ENCODE data around the gene ABAT. TPM values are rescaled to one million over a fixed set of nuclear protein-coding genes. Genes with fewer than 3 reads are reported as not detected.
"Not testable (repeated sequence)": the region's sequence is repeated elsewhere in the genome, so short reads cannot be mapped to it uniquely, and the experiment has no call there.

The ABAT gene
- total and polyA plus RNA-seq, 2 of the 8 experiments (the other 6 are each of a cell fraction or from before 2014, with no cell fraction given): 6.4 to 8.4 TPM

DNA sequence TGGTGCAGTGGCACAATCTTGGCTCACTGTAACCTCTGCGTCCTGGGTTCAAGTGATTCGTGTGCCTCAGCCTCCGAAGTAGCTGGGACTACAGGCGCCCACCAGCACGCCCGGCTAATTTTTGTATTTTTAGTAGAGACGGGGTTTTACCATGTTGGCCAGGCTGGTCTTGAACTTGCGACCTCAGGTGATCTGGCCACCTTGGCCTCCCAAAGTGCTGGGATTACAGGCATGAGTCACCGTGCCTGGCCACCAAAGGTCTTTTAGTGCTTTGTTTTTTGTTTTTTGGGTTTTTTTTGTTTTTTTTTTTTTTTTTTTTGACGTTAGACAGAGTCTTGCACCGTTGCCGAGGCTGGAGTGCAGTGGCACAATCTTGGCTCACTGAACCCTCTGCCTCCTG, 129.3 kb downstream of the ABAT start:
- ChIA-PET CTCF (ENCODE audit: partially characterized antibody) (interaction anchor here (1.0 to 1.1 kb wide), 2 partner anchors 17 to 143 kb away, joined by 3 read pairs; no protein-coding TSS in a partner anchor), POLR2A (ENCODE audit: partially characterized antibody) (interaction anchor here (0.7 to 2.1 kb wide), 4 partner anchors 8 to 67 kb away, joined by 3 to 7 read pairs (median 6); no protein-coding TSS in a partner anchor)
- not testable (repeated sequence) for H3K9ac ChIP-seq (replicated peaks in 1 of 4; ENCODE audit: extremely low read depth in 1 of 4, low read depth in 3 of 4, low read length in 3 of 4); H3K14ac ChIP-seq (ENCODE audit: insufficient read length); H2BK12ac ChIP-seq (ENCODE audit: low read depth, low read length); H3K79me1 ChIP-seq (ENCODE audit: low read depth, low read length); H3K27me3 ChIP-seq (replicated peaks in 1 of 4; ENCODE audit: control insufficient read depth in 3 of 4, extremely low read depth in 1 of 4, insufficient read depth in 3 of 4, low read length in 3 of 4); H2BK20ac ChIP-seq (ENCODE audit: low read length); DNase-seq (ENCODE audit: low read depth in 1 of 2, low spot score in 2 of 2); H3K23me2 ChIP-seq (ENCODE audit: low read depth, low read length); FAIRE-seq; H3K27ac ChIP-seq (ENCODE audit: low read depth, low read length); H2AFZ ChIP-seq (ENCODE audit: low read length); H2AK5ac ChIP-seq (ENCODE audit: low read depth, low read length); H3K4me3 ChIP-seq (ENCODE audit: extremely low read depth in 1 of 4, insufficient read depth in 2 of 4, low read depth in 3 of 4, low read length in 4 of 4); H2BK120ac ChIP-seq (replicated peaks; ENCODE audit: low read depth, low read length); H3K18ac ChIP-seq (ENCODE audit: extremely low read depth, low read length); H3K23ac ChIP-seq (ENCODE audit: insufficient read length); H4K8ac ChIP-seq (ENCODE audit: extremely low read depth, insufficient read depth, low read length); H3K56ac ChIP-seq (replicated peaks; ENCODE audit: insufficient read length, low read depth, low read length); H4K20me1 ChIP-seq (replicated peaks in 1 of 2; ENCODE audit: control insufficient read depth in 1 of 2, insufficient read depth in 2 of 2, low read length in 2 of 2); H2BK5ac ChIP-seq (ENCODE audit: low read depth, low read length); H4K5ac ChIP-seq (ENCODE audit: insufficient read length, low read depth, low read length); H3K4me2 ChIP-seq (ENCODE audit: insufficient read depth in 1 of 2, low read depth in 2 of 2, low read length in 2 of 2); H3K4ac ChIP-seq (replicated peaks; ENCODE audit: insufficient read length, low read depth, low read length); H3K4me1 ChIP-seq (replicated peaks in 1 of 4; ENCODE audit: control insufficient read depth in 3 of 4, insufficient read depth in 4 of 4, low read length in 3 of 4); H3K9me3 ChIP-seq (ENCODE audit: insufficient read depth in 2 of 2, low read depth in 1 of 2, low read length in 1 of 2); H2BK15ac ChIP-seq (ENCODE audit: low read length); H4K91ac ChIP-seq (replicated peaks; ENCODE audit: insufficient read length, low read length)
- H3K36me3 ChIP-seq (ENCODE audit: control insufficient read depth in 2 of 4, insufficient read depth in 4 of 4, low read length in 3 of 4): peaks cover 26 to 67% (median 54%) of the 10 kb centered on the region in 4 experiments
- peaks cover 2 to 40% of the 10 kb centered on the region in 2 experiments for H3K79me2 ChIP-seq (ENCODE audit: control insufficient read depth in 1 of 2, insufficient read depth in 2 of 2, low read length in 2 of 2)
- 94% methylated on average over 12 of the region's 12 CpGs; no CpG with 5 or more reads in 1 of the 2 experiments for WGBS, 2 experiments (ENCODE audit: extremely low coverage in 1 of 2, insufficient coverage in 1 of 2, insufficient read length in 1 of 2, insufficient replicate concordance in 2 of 2, low coverage in 1 of 2, low lambda C conversion rate in 2 of 2, missing lambda C conversion rate in 1 of 2)
